NCI-H510A treated with DMSO at 0.1 percent for 48 hours (cell line): ENCODE measurements around the gene ACVR1.
"Not testable (repeated sequence)": the region's sequence is repeated elsewhere in the genome, so short reads cannot be mapped to it uniquely, and the experiment has no call there.

ENCODE experiments used
- DNase-seq: peaks from one replicate; lab custom pipeline; 2025; lab: John Stamatoyannopoulos, UW

ACVR1 gene

GRCh38 chr2:157893611-157894010 lies 17.5 kb upstream of the ACVR1 start:
- DNase-seq, result peak; percentile 12

- DNase-seq, result no peak
Measured at GRCh38 chr2:157891643-157892041, 15.5 kb upstream of the ACVR1 start.

DNA sequence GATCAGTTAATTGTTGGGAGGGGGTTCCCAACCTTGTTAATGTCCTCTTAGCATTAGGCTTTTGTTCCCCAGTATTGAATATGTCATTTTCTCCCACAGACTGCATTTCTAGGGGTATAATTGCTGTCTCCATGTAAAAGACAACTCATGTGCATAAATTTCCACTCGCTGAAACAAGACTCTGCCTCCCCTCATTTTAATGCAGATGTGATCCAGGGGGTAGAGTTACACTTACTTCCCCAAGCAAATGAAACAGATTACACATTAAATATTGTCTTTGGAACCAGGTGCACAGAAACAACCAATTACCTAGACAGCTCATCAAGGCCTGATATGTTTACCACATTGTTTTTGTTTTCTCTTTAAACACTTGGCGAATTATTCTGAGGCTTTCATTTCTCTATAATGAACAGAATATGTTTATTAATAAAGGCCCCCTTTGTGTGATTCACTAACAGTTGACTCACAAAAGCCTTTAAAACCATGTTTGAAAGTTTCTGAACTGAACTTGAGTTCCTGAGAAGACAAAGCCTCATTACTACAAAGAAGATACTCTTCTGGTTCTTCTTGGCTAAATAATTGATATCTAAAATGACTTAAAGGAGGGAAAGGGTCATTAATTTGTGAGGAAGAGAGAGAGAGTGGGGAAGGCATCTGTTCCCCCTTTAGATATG lies 15.0 kb upstream of the ACVR1 start:
- DNase-seq, result peak; percentile 26

- DNase-seq, result no peak
Measured at GRCh38 chr2:157887946-157888345, 11.8 kb upstream of the ACVR1 start.

DNA sequence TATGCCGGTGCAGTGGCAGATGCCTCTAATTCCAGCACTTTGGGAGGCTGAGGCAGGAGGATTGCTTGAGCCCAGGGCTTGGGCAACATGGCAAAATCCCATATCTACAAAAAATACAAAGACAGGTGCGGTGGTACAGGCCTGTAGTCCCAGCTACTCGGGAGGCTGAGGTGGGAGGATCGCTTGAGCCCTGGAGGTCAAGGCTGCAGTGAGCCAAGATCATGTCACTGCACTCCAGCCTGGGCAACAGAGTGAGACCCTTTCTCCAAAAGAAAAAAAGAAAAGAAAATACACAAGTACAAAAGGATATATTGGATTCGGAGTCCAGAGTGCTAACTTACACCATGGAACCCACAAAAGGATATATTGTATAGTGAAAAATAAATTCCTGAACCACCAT lies 8.4 kb upstream of the ACVR1 start:
- DNase-seq, result not testable (repeated sequence)

- no peak for DNase-seq
Measured at GRCh38 chr2:157880927-157881326, 4.8 kb upstream of the ACVR1 start.

DNA sequence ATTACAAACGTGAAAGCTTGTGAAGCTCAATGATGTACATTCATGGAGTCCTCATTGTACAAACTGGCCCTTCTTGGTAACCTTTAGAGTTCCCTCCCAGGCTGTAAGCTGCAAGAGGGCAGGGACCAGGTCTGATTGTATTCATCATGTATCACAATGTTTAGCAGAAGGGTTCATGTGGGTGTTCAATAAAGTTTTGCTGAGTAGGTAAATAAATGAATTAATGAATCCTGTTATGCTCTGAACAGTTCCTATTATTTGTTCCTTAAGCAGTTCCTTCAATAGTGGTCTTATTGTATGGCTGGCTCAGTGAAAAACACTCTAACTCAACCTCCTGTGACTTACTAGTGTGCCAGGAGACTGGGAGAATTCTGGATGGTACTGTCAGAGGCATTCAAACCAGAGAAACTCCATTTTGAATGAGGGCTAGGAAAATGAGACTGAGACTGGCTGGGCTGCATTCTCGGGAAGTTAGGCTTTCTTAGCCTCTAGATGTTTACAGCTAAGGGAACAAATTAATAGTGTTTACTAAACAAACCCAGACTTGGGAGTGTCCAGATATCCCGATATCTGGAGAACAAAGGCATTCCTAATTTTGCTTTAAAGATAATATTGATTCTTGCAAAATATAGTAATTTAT lies 1.8 kb upstream of the ACVR1 start:
- no peak for DNase-seq

- DNase-seq, result no peak
Measured at GRCh38 chr2:157876786-157877138, 632 bp upstream of the ACVR1 start.

DNA sequence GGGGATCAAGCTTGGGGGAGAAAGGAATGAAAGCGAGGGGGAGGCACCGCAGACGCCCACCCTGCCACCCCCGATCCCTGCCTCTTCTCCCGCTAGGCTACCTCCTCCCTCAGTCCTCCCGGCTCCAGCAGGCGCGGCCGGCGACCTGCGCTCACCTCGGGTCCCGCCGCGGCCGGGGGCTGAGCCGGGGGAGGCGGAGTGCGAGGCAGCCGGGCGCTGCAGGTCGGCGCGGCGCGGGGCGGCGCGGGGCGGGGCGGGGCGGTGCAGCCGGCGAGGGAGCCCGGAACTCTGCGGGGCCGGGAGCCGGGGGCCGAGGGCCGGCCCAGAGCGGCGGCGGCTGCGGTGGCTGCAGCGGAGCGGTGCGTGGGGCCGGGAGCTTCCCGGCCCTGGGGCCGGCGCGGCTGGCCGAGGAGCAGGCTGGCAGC lies 477 bp downstream of the ACVR1 start:
- no peak for DNase-seq

DNA sequence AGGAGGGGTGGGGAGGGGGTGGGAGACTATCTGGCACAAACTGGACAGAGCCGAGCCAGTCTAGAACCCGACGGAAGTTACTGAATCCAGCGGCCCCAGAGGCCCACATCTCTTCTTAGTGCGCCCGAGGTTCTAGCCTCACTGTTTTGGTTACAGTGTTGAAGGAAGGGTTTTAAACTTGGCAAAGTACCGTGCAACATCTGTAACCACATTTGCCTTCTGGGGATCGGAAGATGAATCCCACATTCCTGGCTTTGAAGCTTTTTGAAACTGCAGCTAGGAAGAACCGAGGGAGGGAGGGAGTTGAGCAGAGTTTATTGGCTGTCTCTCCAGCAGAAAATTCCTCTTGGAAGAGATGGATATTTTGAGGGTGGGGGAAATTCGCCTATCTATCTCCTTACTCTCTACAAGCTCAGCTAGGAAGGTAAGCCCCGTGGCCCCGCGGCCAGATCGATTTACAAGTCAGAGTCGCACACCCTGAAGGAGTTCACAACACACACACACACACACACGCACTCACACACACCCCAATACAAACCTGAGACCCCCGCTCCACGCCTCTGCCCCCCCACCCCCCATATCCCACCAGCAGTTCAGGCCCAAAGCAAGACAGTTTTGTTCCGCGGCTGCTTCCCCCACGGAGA lies 1.0 kb downstream of the ACVR1 start:
- peak; percentile 22 for DNase-seq

DNA sequence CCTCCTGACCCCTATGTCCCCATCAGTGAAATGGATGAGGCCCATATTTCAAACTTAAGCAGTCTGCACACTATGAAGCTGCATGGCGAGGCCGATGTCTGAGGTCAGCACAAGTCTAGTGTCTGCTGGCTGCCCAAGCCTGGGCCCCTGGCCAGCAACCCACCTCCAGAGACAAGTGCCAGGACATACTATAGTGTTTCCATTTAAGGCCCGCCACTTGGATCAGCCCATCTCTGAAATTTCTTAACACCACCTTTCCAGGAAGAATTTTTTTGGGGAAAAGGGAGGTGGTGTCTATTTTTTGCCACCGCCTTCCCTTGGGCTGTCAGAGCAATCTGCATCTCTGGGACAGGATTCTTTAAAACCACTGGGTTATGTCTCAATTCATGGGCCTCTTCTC lies 1.8 kb downstream of the ACVR1 start:
- DNase-seq, result no peak

DNA sequence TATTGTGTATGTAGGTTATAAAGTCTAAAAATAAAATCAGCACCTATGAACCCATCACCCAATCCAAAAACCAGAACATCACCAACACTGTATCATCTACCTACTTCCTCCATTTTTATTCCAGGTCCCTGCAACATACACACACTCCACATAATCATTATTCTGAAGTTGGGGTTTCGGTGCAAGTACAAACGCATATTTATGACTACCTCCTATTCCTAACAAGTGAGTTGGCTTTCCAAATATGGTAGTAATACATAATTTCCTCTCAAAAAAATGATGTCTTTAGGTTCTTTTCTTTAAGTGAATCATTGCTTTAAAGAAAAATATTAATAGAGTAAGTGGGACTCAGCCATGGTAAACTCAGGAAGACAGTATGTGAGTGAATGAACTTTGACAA lies 3.3 kb downstream of the ACVR1 start:
- DNase-seq, result no peak

DNA sequence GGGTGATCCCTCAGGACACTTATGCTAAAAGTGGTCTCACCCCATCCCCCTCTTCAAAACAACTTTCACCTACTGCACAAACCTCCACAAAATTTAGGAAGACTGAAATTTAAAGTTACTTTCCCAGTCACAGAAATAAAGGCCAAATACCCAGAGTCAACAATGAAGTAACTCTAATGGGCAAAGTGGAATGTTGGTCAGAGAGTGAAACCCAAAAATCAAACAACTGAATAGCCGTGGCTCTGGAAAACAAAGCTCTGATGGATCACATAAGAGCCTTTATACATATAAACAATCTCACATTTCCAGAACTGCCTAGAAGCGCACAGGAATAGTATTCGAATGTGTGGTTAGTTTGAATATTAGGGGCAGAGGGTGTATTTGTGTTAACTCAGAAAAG lies 4.7 kb downstream of the ACVR1 start:
- DNase-seq, result no peak

- DNase-seq, result no peak
Measured at GRCh38 chr2:157868993-157869392, 7.1 kb downstream of the ACVR1 start.

GRCh38 chr2:157867703-157868102 lies 8.4 kb downstream of the ACVR1 start:
- no peak for DNase-seq

- DNase-seq, result no peak
Measured at GRCh38 chr2:157866666-157867642, 9.2 kb downstream of the ACVR1 start.

DNA sequence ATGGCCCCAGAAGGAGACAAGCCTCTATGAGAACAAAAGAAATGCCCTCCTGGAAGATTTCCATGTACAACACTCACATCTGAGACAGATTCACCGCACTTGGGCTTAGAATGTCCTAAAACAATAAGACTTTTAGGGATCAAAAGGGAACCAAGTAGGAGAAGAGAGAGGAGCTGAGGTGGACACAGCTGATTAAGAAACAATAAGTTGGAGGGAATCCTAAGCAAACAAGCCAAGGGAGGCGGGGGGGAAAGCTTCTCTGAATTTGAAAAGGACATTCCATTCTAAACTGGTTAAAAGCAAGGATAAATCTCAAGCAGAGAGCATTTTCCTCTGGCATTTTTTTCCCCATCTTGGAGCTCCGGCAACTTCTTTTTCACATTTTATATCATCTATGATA lies 9.9 kb downstream of the ACVR1 start:
- no peak for DNase-seq

DNA sequence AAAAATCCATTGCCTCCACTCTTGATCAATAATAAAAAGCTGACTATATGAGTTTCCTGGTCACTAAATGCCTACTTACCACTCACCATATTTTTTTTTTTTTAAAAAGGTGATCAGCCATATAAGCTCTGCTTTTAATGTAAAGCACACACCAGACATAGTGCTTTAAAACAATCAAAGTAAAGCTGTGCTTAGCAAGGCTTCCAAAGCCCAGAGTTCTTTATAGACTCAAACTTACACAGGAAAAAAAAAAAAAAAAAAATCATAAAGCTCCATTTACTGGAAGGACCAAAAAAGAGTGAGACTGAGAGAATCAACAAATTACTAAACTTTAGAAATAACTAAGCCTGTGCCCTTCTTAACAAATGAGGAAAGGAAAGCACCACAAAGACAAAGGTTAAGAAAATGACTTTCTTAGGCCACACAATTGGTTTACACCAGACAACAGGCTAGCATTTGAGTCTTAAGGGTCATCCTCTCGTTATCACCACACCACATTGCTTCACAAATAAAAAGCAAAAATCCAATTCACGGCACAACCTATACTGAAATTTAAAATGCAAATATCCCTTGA lies 11.2 kb downstream of the ACVR1 start:
- DNase-seq, result no peak

DNA sequence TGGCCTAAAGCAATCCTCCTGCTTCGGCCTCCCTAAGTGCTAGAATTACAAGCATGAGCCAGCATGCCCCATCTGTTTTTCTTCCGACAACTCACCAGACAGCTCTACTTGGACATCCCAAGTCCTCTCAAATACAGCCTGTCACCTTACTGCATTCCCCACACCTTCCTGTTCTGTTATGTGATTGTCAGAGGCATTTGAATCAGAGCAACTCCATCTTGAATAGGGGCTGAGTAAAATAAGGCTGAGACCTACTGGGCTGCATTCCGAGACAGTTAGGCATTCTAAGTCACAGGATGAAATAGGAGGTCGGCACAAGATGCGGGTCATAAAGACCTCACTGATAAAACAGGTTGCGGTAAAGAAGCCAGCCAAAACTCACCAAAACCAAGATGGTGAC lies 17.3 kb downstream of the ACVR1 start:
- no peak for DNase-seq

GRCh38 chr2:157857881-157858280 lies 18.2 kb downstream of the ACVR1 start:
- no peak for DNase-seq

- DNase-seq, result no peak
Measured at GRCh38 chr2:157856187-157856515, 20.0 kb downstream of the ACVR1 start.

- no peak for DNase-seq
Measured at GRCh38 chr2:157853820-157854219, 22.3 kb downstream of the ACVR1 start.
